Inflammatory macrophage (primary cell): Measurements from ENCODE around the gene METTL25.
"Not testable (repeated sequence)": the region's sequence is repeated elsewhere in the genome, so short reads cannot be mapped to it uniquely, and the experiment has no call there.

Source experiments
- DNase-seq, 2 donors: peaks; one replicate each; pipeline ENCODE4 v3.0.0-alpha.2; 2020 to 2022
- total RNA-seq, 18 experiments: gene quantifications; one replicate each; lab custom pipeline; 2026; ENCODE audit warnings: mixed read lengths in 6 of 18, inconsistent platforms in 2 of 18; lab: John Stamatoyannopoulos, UW

The METTL25 gene
- total RNA-seq = 2.8 to 17.2 (median 9.7) reads per million in 18 experiments

DNA sequence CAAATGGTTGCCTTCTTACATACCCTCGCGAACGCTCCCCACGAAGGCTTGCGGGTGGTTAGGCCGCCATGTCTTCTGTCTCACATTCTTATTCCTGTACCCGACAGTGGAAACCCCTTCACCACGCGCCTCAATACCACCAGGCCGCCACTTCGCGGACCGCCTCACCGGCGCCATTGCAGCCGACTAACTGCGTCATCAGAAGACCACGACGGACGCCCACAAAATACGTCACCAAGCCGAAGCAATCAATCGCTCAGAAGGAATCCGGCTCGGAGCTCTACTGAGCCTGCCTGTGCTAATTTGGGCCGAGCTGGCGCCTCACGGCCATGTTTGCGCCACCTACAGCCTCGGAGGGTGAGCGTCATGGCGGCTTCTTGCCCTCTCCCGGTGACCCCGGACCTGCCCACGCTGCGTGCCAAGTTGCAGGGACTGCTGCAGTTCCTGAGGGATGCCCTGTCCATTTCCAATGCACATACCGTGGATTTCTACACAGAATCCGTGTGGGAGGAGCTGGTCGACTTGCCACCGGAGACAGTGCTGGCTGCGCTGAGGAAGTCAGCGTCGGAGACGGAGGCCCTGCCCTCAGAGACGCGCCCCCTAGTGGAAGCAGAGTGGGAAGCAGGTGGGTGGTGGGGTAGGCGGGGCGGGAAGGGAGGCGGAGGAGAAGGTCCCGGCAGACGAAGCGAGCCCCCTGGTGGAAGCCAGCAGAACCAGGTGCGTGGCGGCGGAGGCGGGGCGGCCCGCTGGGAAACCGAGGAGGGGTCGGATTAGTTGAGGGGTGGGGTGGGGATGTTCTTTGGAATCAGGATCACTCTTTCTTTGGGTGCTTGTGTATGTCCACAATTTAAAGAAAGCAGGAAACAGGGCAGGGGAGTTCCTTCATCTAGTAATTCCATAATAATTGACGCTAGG lies at the start of gene METTL25, which contains the start of gene CCDC59:
TSS of gene METTL25 (plus strand) at position 330 of the 915 bp plus-strand sequence. CDS start at position 367, 37 bp downstream.
TSS of gene CCDC59 (minus strand) at position 188 of the 915 bp plus-strand sequence. CDS start at position 177, 11 bp downstream.
- peak; percentile 98 to 99 for DNase-seq

DNA sequence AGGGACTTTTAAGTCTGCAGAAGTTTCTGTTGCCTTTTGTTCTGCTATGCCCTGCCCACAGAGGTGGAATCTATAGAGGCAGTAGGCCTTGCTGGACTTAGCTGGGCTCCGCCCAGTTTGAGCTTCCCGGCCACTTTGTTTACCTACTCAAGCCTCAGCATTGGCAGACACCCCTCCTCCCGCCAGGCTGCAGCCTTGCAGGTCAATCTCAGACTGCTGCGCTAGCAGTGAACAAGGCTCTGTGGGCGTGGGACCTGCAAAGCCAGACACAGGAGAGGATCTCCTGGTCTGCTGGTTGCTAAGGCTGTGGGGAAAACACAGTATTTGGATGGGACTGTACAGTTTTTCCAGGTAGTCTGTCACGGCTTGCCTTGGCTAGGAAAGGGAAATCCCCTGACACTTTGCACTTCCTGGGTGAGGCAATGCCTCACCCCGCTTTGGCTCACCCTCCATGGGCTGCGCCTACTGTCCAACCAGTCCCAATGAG lies 43.9 kb upstream of the METTL25 start:
- no peak for DNase-seq

DNA sequence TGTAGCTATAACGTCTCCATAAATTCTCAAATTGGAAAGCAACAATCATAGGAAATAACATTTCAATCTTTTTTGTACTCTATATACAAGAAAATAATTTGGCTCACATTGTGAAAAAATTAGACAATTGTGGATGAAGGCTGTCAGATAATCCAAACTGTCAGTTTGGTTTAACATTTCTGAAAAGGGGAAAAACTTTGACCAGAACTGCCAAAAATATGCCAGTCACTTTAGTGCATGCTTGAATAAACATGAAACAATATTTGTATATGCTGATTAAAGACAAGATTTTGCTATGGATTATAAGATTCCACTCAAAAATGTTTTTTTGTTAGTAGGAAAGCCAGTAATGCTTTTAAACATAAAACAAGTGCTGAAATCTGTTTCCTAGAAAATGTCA lies 39.1 kb upstream of the METTL25 start:
- no peak for DNase-seq

GRCh38 chr12:82325540-82326336 lies 32.6 kb upstream of the METTL25 start:
- no peak for DNase-seq

DNA sequence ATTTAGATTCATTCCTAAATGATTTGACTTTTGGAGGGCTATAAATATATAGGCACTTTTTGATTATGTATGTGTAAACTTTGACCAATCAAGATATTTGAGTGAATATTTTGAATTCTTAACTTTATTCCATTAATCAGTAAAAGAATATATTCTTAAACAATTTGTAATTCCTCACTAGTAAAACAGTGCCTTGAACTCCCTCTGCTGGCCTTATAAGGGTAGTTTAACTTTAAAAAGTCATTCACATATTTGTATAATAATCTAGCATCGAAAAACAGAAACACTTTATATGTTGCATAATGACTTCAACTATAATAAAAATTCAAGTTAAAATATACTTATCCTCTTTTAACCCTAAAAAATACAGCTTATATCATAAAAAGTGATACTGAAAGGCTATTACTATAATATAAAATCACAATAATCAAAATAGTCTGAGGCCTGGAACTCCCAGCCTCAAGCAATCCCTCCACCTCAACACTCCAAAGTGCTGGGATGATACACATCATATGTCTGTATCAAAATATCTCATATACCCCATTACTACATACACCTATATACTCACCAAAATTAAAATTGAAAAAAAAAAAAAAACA lies 31.3 kb upstream of the METTL25 start:
- peak; percentile 1 to 41 for DNase-seq

GRCh38 chr12:82327861-82328260 lies 30.5 kb upstream of the METTL25 start:
- no peak for DNase-seq

GRCh38 chr12:82329508-82329907 lies 28.8 kb upstream of the METTL25 start:
- DNase-seq = no peak

- no peak for DNase-seq
These were observed 8.2 kb upstream of the METTL25 start for GRCh38 chr12:82350161-82350560.

GRCh38 chr12:82351390-82351789 lies 6.9 kb upstream of the METTL25 start:
- no peak for DNase-seq

- DNase-seq = no peak
These were observed 989 bp upstream of the METTL25 start for GRCh38 chr12:82357340-82357739.

DNA sequence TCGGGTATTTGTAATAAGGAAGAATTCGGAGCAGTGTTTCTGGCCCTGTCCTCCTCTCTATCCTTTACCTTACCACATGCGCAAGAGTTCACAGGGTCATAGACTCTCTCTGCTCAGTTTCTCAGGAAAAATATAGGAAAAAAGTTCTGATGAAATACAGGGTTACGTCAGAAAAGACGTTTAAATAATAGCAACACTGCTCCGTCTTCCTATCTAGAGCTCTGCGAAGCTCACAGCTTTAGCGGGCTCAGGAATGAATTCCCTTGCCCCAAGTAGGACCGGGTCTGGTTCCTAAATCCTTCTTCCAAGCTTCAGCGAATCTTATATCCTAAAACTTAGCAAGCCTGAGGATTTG lies 507 bp upstream of the METTL25 start:
- DNase-seq = no peak

- no peak for DNase-seq
These were observed 768 bp downstream of the METTL25 start for GRCh38 chr12:82359115-82359478.

DNA sequence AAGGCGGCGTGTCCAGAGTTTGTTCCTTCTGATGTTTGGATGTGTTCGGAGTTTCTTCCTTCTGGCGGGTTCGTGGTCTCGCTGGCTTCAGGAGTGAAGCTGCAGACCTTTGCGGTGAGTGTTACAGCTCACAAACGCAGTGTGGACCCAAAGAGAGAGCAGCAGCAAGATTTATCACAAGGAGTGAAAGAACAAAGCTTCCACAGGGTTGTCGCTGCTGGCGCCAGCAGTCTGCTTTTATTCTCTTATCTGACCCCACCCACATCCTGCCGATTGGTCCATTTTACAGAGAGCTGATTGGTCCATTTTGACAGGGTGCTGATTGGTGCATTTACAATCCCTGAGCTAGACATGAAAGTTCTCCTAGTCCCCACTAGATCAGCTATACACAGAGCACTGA lies 2.5 kb downstream of the METTL25 start:
- DNase-seq = not testable (repeated sequence)

DNA sequence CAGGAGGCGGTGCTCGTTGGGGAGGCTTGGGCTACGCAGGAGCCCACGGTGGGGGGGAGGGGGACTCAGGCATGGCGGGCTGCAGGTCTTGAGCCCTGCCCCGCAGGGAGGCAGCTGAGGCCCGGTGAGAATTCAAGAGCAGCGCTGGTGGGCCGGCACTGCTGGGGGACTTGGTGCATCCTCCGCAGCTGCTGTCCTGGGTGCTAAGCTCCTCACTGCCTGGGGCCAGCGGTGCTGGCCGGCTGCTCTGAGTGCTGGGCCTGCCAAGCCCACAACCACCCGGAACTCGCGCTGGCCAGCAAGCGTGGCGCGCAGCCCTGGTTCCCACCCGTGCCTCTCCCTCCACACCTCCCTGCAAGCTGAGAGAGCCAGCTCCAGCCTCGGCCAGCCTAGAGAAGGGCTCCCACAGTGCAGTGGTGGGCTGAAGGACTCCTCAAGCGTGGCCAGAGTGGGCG lies 3.2 kb downstream of the METTL25 start:
- no peak for DNase-seq

- no peak for DNase-seq
These were observed 5.7 kb downstream of the METTL25 start for GRCh38 chr12:82363990-82364389.

GRCh38 chr12:82366197-82366596 lies 7.9 kb downstream of the METTL25 start:
- no peak for DNase-seq

DNA sequence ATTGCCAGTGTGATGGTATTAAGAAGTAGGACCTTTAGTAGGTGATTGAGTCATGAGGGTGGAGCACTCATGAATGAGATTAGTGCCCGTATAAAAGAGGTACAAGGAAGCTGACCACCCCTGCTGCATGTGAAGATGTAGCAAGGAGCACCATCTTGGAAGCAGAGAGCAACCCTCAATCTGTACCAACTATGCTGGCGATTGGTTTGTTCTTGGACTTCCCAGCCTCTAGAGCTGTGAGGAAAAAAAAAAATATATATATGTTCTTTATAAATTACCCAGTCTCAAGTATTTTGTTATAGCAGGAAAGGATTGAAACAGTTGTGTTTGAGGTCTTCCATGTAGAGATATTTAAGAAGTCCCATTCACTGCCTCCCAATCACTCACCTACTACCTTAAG lies 16.9 kb downstream of the METTL25 start:
- DNase-seq = no peak

DNA sequence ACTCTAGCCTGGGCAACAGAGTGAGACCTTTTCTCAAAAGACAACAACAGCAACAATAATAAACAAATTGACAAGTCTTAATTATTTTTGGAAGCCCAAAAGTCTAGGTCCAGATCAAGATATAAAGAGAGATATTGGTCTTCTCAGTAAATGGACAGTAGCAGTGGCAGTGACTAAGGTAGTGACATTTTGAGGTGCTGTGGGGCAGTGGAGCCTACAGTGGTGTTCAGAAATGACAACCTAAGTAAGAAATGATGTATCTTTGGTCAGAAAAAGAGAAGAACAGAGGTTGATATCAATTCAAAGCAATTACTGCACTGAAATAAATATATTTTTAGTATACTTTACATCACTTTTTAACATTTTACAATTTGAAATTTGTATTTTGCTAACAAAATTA lies 20.7 kb downstream of the METTL25 start:
- no peak for DNase-seq

DNA sequence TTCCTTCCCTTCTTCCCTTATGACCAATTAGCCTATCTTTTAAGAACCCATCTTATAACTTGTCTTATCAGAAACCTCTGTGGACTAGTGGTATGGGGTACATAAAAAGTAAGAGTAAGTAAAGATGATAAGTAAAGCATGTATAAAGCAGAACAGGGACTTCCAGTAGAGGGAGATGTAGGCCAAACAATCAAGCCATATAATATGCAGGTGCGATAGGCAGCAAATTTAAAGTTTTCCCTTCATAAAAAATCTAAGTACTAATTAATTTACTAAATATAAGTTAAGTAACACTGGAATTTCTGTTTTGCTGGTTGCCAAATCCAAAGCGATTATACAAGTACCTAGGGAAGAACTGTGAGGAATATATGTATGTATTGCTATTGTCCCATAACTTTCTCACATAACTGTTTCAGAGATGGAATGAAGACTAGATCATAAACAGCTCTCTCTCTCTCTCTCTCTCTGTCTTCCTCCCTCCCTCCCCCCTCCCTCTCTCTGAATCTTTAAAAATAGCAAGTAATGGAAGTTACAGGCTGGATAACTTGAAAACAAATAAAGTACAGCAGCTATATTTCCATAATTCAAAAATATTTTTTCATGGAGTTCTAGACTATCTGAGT lies 25.7 kb downstream of the METTL25 start:
- DNase-seq = no peak

DNA sequence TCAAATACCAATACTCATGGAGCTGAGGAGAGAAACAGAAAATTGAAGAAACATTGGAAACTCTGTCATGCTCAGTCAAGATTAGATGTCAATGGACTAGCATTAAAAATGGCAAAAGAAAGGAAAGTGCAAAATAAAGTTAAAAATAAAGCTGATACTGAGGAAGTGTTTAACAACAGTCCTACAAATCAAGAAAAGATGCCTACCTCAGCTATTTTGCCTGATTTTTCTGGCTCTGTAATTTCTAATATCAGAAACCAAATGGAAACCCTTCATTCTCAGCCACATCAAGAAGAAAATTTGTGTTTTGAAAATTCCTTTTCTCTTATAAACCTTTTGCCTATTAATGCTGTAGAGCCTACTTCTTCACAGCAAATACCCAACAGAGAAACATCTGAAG lies 40.5 kb downstream of the METTL25 start:
- no peak for DNase-seq

- no peak for DNase-seq
These were observed 42.5 kb downstream of the METTL25 start for GRCh38 chr12:82400819-82401218.

- DNase-seq = no peak
These were observed 48.3 kb downstream of the METTL25 start for GRCh38 chr12:82406651-82407050.
